GM12874 (cell line): ENCODE results near the gene OBSCN.

Experiments used
- TF ChIP-seq, protein P1 (sequence below): IDR thresholded peaks from 2 replicates; pipeline ENCODE4 v1.5.1; 2011; ENCODE audit warnings: low read depth, mild to moderate bottlenecking, control low read depth, low read length, moderate library complexity; ENCODE audit not compliant: insufficient read depth

The OBSCN gene

DNA sequence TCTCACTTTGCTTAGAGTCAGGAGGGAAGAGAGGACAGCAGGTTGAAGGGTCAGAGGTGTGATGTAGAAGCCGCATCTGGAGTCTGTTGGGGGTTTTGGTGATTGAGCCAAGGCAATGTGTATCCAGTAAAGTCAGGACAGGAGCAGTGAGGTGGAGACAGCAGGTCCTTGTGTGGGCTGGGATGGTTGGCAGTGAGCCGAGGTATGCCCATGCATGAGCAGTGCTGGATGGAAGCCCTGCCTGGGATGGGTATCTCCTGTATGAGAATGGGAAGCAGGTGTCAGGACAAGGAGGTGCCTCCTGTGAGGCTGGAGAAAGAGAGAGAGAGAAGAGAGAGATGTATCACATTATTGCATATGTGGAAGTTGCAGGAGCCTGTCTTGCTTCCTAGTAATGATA lies 90.0 kb downstream of the OBSCN start:
- TF ChIP-seq, protein P1, sequence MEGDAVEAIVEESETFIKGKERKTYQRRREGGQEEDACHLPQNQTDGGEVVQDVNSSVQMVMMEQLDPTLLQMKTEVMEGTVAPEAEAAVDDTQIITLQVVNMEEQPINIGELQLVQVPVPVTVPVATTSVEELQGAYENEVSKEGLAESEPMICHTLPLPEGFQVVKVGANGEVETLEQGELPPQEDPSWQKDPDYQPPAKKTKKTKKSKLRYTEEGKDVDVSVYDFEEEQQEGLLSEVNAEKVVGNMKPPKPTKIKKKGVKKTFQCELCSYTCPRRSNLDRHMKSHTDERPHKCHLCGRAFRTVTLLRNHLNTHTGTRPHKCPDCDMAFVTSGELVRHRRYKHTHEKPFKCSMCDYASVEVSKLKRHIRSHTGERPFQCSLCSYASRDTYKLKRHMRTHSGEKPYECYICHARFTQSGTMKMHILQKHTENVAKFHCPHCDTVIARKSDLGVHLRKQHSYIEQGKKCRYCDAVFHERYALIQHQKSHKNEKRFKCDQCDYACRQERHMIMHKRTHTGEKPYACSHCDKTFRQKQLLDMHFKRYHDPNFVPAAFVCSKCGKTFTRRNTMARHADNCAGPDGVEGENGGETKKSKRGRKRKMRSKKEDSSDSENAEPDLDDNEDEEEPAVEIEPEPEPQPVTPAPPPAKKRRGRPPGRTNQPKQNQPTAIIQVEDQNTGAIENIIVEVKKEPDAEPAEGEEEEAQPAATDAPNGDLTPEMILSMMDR: no peak

DNA sequence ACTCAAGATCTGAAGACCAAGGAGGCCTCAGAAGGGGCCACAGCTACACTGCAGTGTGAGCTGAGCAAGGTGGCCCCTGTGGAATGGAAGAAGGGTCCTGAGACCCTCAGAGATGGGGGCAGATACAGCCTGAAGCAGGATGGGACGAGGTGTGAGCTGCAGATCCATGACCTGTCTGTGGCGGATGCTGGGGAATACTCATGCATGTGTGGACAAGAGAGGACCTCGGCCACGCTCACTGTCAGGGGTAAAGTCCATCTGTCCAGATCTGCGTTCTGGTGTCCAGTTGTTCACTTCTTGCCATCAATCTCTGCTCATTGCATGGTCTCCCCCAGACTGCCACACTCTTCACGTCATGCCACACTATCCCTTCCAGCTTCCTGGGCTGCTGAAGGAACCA lies 90.6 kb downstream of the OBSCN start:
- TF ChIP-seq, protein P1: no peak

- TF ChIP-seq, protein P1: no peak
These were observed 91.4 kb downstream of the OBSCN start for GRCh38 chr1:228299211-228299610.

- TF ChIP-seq, protein P1: no peak
These were observed 92.1 kb downstream of the OBSCN start for GRCh38 chr1:228299901-228300300.

DNA sequence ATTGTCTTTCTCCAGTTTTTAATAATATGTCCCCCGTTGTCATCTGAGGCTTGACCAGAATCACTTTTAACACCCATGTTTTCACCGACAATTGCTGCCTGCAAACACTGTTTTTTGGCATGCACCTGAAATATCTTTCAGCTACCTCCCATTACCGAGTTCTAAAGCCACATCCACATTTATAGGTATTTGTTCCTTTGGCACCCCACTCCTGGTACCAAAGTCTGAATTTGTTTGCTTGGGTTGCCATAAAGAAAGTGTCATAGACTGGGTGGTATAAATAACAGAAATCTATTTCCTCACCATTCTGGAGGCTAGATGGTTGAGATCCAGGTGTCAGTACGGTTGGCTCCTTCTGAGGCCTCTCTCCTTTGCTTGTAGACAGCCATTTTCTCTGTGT lies 94.2 kb downstream of the OBSCN start:
- TF ChIP-seq, protein P1: no peak

DNA sequence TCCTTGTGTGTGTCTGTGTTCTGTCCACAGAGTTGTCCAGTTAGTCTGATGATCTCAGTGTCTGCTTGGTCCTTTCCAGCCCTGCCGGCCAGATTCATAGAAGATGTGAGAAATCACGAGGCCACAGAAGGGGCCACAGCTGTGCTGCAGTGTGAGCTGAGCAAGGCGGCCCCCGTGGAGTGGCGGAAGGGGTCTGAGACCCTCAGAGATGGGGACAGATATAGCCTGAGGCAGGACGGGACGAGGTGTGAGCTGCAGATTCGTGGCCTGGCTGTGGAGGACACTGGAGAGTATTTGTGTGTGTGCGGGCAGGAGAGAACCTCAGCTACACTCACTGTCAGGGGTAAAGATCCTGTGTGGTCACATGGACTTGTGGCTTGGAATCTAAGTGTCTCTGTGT lies 95.8 kb downstream of the OBSCN start:
- TF ChIP-seq, protein P1: no peak

DNA sequence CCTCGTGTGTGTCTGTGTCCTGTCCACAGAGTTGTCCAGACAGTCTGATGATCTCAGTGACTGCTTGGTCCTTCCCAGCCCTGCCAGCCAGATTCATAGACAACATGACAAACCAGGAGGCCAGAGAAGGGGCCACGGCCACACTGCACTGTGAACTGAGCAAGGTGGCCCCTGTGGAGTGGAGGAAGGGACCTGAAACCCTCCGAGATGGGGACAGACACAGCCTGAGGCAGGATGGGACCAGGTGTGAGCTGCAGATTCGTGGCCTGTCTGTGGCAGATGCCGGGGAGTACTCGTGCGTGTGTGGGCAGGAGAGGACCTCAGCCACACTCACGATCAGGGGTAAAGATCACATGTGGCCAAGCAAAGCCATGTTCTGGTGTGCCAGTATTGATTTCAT lies 96.4 kb downstream of the OBSCN start:
- TF ChIP-seq, protein P1: no peak
